GM21367 (cell line): ENCODE data around the gene HPCA.

Experiments used
- ATAC-seq: cut with Tn5 transposase; IDR thresholded peaks from one replicate; pipeline ENCODE4 v1.9.1; 2021; ENCODE audit not compliant: unreplicated experiment

HPCA gene

DNA sequence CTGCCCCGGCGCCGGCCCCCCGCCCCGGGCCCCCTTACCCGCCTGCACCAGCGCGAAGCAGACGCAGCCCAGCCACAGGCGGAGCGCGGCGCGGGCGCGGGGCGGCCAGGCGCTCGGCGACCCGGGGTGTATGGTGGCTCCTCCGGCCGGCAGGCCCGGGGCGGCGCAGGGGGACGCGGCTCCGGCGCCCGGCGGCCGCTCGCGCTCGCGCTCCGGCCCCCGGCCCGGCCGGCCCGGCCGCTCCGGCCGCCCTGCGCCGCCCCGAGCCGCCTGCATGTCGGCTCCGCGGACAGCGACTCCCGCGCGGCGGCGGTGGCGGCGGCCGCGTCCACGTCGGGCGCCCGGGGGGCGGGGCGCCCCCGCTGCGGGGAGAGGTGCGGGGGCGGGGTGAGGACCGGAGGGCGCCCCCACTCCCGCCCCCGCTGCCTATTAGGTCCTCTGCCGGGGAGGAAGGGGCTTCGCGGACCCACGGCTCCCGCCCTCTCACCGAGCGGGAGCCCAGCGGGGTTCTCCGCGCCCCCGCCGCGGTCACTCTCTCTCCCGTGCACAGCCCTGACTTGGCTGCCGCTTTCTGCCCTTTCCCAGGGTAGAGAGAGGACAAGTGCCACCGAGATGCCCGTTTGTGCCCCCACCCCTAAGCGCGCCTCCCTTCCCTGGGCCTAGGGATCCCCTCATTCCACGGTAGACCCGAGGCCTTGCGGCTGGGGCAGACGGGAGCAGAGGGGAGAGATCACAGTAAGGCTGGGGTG, 15.5 kb upstream of the HPCA start, which contains the start of gene FNDC5:
TSS of gene FNDC5 (minus strand) at position 298 of the 749 bp plus-strand sequence.
- no peak for ATAC-seq

DNA sequence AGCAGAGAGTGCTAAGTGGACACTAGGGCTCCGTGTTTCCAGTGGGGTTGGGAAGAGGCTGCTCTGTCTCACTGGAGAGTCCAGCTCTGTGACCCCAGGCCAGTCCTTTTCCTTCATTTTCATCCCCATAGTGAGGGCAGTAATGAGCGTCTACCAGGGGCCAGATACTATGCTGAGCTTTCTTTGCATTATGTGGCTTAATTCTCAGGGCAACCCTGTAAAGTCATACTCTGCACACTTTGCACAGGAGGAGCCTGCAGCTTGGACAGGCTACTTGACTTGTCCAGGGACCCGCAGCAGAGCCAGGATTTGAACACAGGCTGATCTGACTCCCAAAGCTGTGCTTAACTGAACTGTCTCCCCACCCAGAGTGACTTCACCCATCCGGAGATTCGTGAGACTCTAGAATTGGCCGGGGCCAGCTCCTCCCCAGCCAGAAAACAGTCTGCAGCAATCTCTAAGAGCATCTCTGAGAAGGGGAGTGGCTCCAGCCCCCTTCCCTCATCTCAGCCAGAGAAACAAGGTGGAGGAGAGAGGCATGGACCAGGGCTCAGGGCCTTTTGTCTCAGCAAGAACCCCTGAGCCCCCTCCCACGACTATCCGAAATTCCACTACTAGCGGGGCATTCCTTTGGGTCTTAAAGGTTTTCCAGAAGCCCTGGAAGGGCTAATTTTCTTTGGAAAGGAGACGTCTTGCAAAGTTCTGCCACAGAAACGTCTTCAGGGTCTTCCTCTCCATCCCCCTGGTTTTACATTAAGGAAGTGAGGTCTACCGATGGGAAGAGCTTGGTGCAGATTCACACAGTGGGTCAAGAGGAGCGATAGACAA, 14.7 kb upstream of the HPCA start:
- ATAC-seq, result no peak

DNA sequence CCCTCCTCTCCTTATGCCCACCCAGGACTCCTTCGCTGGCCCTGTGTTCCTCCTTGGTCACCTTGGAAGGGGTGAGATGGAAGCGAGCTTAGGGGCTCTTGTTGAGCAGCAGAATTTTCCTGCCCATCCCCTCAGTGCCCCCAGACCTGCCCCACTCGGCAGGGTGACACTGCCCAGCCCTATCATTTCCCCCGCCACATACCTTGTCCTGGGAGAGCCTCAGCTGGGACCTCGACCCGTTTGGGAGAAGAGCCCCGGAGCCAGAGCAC, 14.2 kb upstream of the HPCA start:
- no peak for ATAC-seq

DNA sequence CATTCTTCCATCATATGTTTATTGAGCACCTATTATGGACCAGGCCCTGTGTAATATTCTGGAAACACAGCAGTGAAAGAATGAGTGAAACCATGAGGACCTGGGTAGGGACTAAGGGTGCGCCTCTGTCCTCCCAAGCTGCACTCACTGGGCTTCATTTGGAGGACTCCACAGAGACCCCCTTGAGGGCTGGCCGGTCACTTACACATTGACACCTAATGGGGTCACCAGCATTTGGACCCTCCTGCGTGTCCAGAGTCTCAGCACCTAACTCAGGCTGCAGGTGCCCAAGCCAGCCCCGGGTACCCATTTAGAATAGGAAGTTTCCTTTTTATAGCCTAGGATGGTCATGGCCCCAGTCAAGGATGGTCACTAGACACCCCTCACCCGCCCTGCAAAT, 12.8 kb upstream of the HPCA start:
- no peak for ATAC-seq

DNA sequence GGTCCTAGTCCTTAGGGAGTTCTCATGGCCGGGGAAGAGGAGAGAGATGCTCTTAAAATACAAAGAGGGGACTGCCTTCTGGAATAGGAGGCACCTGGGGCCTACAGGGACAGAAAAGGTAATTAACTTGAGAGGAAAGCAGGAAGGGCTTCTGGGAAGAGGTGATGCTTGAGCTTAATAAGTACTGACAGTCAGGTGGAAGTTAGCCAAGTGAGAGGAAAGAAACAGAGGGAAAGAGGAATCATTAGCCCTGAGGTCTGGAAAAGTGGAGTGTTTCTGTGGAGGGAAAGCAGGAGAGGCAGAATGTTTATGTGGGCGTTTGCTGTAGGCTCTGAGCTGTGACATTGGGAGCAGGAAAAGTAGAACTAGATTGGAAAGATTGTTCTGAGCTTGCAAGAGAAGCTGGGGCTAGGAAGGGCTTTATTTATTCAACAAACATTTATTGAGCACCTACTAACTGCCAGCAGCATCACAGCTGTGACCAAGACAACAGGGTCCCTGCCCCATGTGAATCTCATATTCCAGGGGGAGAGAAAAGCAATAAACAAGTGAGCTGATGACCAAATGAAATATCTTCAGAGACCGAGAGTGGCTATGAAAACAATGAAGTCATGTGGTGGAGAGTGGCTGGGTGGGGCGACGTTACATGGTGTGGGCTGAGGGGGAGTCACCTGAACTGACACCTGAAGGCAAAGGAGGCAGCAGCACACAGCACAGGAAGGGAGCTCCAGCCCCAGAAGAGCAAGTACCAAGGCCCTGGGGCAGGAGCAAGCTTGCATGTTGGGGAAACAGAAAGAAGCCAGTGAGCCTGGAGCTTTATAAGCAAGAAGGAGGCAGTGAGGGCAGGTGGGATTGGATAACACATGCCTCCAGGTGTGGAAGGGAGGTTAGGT, 11.2 kb upstream of the HPCA start:
- no peak for ATAC-seq

DNA sequence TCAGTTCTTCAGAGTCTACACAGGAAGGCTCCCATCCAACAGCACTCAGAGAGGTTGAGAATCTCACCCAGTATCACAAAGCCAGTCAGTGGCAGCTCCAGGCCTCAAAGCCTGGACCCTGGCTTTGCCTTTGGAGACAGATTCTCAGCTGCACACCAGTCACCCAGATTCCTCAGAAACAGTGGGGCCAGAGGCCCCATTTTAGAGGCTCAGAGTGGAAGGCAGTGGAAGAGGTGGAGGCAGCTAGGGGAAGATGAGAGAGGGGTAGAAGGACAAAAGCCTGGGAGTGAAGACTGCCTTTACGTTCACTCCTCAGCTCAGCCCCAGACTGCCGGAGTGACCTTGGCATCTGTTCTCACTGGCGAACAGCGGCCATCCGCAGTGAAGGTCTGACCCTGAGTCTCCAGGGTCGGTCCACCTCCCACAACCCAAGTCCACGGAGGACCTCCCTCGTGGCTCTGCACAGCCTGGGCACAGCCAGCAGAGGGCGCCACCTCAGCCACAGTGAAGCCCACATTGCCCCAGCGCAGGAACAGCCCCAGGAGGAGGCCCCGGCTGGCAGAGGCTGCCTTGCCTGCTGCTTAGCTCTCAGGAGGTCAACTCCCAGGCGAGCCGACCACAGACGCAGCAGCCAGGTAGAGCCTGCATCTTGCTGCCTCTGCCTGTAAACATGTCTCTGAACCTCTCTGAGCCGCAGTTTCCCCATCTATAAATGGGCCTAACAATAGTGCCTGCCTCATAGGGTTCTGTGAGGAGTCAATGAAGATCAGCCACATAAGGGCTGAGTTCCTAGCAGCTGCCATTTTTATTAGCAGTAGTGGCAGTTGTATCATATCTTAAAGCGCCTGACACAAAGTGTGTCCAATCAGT, 9.7 kb upstream of the HPCA start:
- ATAC-seq, result no peak

DNA sequence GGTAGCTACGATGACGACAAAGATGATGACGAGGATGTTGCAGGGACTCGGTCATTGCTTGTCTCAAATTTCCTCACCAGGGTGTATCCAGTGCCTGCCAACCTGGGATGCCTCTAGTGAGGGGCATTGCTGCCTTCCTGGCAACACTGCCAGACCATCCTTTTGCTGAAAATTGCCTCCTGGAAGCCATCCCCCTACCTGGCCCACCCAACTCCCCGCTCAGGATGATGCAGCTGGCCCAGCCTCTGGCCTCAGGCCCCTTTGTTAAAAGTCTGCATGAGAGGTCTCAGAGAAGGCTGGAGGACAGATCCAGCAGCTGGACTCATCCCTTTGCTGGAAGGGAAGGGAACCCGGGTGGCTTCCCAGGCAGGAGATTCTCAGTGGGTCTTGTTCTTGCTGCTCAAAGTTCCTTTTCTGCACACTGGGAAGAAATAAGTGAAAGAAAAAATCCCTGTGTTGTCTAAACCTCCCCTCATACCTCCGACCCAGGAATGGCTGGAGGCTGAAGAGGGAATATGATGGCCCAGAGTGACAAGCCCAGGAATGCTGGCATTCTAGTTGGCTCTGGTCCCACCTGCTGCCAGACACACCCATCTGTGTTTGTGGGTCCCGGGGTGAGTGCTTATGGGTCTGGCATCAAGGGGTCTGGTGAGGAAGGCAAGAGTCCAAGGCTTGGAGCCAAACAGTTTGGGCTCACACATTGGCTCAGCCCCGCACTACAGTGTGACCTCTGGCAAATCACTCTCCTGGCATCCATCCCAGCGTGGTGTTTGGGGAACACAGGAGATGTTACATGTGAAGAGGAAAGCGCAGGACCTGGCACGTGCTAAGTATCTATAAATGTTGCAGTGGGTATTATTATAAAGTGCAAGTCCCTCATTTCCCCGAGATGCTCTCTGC, 8.8 kb upstream of the HPCA start:
- ATAC-seq, result no peak

DNA sequence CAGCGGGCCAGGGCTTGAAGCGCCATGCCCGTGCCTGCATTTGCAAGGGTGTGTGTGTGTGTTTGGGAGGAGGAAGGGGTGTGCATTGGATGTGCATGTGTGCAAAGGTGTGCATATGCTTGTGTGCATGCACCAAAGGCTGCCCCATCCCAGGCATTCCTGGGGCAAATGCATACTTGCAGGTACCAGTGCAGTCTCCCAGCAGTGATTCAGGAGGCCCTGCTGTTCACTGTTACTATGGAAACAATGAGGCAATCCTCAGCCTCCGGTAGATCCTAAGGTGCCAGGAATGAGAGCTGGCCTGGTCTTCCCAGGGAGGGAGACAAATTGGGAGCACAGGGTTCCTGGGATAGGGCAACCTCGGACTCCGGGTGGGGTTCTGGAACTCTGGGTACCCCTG, 8.1 kb upstream of the HPCA start:
- no peak for ATAC-seq

DNA sequence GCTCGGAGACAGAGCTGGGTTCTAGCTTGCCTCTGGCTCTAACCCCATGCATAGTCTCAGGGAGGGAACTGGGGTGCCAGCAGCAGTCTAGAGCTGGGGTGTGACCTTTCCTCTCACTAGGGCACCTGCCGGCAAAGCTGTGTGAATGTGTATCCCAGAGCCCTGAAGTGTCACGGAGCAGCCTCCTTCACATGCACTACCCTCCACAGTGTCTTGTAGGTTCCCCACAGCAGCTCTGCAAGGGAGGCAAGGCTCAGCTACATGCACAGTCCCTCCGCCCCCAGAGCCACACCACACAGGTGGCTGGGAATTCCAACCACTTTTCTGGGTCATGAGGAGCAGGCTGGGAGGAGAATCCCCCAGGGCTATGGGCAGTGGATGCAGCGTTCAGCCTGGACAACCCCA, 7.7 kb upstream of the HPCA start:
- ATAC-seq, result no peak

DNA sequence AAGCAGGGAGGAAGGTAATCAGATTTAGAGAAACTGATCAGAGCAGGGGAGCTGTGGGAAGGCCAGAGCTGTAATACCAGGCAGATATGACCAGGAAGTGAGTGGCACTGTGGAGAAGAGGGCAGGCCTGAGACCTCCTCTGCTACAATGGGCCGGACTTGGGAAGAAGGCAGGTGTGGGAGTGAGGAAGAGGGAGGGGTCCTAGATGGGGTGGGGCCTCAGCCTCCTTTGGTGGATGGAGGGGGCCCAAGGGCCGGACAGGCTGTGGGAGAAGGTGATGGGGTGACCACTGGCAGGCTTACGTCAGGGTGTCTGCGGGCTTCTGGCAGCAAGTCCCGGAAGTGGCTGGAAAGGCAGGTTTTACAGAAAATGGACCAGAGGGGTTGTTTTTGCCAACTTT, 5.0 kb upstream of the HPCA start:
- ATAC-seq, result no peak

DNA sequence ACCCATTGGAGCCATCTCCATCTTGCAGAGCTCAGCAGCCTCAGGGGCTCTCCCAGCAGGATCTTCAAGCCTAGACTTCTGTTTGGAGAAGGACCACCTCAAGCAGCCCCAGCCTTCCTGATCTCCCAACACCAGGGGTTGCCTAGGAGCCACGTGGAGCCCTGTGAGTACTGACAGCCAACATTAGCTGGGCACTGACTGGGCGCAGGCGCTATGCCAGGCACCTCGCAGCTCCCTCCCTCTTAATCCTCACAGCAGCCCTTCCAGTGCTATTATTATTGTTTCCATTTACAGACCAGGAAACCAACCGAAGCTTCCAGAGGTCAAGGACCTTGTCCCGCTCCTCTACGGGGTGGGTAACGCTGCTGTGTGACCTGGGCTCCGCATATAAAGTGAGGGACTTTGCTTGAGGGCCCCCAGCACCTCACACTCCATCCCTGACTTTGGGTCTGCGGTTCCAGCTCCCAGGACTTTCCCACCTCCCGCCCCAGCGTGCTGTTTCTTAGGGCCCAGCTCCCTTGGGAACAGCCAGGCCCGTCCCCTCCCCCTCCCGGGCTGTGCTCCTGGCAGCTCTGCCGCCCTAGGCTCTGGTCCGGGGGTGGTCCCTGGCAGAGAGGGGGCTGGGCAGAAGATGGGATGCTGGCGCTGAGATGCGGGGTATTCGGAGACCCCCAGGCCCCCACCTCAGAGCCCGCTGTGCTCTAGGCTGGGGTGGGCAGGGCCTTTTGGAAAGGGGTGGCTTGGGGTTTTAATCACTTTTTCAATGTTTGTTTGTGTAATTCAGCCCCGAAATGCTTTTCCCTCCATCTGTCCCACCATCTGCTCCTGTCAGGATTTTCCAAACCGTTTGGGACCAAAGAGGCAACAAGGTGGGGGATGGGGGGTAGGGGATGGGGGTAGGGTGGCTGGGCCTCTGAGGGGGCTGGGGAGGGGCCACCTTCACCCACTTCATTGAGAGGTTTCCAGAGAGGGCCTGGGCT, 4.1 kb upstream of the HPCA start:
- no peak for ATAC-seq

DNA sequence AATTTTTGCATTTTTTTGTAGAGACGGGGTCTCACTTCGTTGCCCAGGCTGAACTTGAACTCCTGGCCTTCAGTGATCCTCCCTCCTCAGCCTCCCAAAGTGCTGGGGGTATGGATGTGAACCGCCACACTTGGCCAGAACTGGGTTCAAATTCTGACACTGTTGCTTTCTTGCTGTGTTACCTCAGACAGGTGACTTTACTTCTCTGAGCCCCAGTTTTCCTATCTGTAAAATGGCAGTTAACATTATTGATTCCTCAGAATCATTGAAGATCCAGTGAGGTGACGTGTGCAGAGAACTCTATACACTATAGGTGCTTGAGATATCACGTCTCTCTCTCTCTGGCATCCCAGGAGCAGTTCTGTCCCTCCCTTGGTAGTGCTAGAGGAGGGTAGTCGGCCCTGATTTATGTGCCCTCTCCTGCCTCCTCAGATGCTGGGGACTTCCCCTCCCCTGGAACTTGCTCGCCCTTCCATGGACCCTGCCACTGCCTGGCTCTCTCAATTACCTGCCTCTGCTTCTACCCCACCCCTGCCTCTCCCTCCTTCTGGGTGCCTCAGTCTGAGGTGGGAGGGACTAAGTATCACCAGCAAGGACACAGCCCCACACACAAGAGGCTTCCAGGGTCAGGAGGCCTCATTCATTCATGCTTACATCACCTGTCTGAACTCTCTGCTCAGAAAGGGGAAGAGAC, 2.8 kb upstream of the HPCA start:
- no peak for ATAC-seq

DNA sequence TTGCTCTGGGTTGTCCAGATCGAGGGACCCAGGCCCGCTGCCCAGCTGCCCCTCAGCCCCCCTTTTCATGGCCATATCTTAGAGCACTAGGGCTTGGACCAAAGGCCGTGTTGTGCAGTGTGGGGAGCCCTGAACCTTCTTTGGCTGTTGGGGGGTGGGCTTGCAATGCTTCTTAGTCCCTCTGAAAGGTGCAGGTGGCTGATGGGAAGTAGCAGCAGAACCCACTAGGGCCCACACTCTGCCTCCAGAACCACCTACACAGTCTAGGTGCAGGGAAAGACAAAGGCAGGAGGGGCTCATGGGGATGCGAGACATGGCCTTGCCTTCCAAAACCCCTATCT, 2.3 kb upstream of the HPCA start:
- ATAC-seq, result no peak

DNA sequence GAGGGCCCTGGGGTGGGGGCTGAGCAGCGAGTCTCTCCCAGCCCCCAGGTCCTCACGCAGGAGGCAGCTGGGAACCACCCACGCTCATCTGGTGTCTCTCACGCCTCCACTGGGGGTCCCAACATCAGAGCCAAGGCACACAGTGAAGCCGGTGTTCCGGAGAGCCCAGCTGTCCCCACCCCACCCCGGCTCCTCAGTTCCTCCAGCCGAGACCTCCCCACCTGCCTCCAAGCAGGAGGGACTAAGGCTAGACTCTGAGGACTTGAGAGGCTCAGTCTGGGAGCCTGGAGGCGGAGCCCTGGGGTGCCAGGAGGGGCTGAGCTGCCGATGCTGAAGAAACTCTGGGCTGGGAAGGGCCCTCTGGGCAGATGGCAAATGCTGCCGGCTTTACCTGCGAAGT, 1.6 kb upstream of the HPCA start:
- no peak for ATAC-seq

DNA sequence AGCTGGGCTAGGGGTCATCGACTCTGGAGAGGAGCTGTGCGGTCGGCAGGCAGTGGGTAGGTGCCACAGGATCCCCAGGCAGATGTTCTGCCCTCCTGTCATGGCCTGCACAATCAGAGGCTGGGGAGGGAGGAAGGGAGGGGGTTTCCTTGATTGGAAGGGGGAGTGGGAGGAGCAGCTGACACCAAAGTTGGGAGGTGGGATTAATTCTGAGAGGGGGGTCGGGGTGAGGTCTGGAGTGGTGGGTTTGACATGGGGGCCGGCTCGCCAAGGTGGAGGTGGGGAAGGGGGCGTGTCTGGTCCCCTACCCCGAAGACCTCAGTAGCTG, 651 bp upstream of the HPCA start:
- no peak for ATAC-seq

DNA sequence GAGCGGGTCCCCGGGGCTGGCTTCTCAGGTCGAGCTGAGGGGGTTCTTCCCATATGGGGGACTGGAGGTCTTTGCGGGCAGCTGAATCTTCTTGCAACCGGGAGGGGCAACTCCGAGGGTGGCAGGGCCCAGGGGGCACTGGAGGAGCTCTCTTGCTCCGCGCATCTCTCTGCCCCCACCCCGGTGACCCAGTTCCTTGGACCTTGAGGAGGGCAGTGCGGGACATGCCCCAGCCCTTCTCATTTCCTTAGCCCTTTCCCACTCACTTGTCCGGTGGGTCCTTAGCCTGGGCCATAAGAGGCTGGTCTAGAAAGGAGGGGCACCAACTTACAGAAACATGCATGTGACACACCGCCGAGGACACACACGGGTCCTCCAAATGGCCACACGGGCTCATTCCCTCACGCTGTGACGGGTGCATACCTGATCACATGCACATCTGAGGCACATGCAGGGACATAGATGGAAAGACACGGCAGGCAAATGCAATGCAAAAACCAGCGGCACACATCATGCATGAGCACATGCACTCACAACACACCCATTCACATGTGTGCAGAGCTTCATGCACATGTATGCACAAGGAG, 630 bp downstream of the HPCA start:
- ATAC-seq, result no peak

DNA sequence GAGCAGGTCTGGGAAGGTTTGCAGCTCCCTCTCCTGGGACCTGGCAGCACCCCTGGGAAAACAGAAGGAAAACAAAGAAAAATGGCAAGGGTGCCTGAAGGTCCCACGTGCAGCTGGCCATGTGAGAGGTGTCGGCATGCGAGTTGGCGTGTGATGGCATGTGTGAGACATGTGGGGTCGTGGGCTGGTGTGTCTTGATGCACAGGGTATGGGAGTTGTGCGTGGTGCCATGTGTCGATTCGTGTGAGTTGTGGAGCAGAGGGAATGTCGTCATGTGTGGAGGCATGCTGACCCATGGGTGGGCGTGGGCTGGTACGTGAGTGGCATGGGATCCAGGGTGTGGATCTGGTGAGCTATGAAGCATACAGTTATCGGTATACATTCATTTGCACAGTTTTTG, 1.3 kb downstream of the HPCA start:
- no peak for ATAC-seq

DNA sequence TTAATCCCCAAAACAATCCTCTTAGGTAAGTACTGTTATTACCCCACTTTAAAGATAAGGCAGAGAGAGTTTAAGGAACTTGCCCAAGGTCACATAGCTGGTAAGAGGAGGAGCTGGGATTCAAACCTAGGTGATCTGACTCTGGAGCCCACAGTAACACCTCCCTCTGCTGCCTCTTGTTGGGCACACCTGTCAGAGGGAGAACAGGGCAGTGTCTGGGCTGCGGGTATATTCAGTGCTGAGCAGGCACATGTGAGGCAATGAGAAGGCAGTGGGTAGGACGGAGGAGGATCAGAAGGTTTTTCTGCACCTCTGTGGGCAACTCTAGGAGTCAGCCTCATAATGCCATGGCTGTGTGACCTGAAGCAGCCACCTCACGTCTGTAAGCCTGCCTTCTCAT, 1.8 kb downstream of the HPCA start:
- no peak for ATAC-seq
